ENCODE results near the gene ERN1. TPM values are rescaled to one million over a fixed set of nuclear protein-coding genes. Genes with fewer than 3 reads are reported as not detected.

Gene ERN1
- polyA plus RNA-seq, 1 donor (not counting 4 experiments of a cell fraction or from before 2014, with no cell fraction given) = 7.1 TPM

DNA sequence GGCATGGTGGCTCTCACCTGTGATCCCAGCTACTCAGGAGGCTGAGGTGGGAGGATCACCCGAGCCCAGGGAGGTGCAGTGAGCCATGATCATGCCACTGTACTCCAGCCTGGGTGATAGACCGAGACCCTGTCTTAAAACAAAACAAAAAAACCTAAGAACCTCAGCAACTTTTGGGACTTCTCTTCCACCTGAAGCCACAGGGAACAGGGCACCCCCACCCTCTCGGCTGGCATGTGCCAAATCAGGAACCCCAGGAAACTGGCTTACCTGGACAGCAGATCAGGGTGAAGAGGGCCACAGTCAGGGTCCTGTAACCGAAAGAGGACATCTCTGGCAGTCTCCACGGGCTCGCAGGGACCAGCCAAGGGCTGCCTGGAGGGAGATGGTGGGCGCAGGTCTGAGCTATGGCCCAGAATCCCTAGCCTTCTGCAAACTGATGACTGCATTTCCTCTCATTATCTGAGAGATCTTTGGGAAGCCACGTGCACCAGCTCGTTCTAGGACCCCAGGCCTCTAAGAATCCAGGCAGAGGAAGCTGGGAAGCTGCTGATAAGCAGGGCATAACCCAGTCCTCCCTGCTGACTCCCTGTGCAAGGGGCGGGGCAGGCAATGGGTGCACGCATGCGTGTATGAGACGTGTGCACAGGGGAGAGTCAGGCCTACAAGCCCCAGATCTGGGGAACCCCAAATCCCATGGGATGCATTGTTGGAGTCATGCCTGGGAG lies 123.4 kb downstream of the ERN1 start:
- no peak overlapping the region for H3K27ac ChIP-seq (ENCODE audit: control insufficient read depth, insufficient read depth, low read length)
- no peak for DNase-seq (ENCODE audit: low read depth, low spot score)

DNA sequence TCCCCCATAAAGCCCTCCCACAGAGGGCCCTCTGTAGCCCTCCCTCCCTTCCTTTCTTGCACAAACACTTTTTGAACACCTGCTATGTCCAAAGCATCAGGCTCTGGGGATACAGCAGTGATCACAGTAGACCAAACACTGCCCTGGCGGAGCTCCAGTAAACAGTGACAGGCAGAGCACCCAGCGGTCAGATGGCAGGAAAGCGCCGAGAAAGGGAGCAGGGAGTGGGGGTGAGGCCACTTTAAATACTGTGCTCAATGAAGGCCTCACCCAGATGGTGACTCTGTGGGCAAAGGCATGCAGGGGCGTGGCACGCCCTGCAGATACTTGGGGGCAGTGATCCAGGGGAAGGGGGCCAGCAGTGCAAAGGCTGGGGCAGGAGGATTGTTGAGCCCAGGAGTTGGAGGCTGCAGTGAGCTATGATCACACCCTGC lies 124.2 kb downstream of the ERN1 start:
- Histone ChIP-seq H3K79me2 (ENCODE audit: control insufficient read depth, insufficient read depth, low read length) (no peaks in the 10 kb centered on the region), H3K4me2 (ENCODE audit: control insufficient read depth, extremely low read depth, insufficient read depth, low read depth, low read length) (no peak overlapping the region), H3K4me1 (ENCODE audit: control insufficient read depth, extremely low read depth, insufficient read depth, low read length) (no peaks in the 10 kb centered on the region), H2AFZ (ENCODE audit: control insufficient read depth, low read length) (no peak overlapping the region), H3K9me3 (ENCODE audit: control insufficient read depth, low read depth, low read length) (no peaks in the 10 kb centered on the region), H3K27me3 (ENCODE audit: control insufficient read depth, extremely low read depth, insufficient read depth, low read length) (peaks cover 7% of the 10 kb centered on the region), H3K27ac (ENCODE audit: control insufficient read depth, insufficient read depth, low read length) (no peak overlapping the region), H3K4me3 (ENCODE audit: control insufficient read depth in 2 of 3, extremely low read depth in 1 of 3, insufficient read depth in 2 of 3, low read depth in 1 of 3, low read length in 3 of 3) (no peak overlapping the region), H3K36me3 (ENCODE audit: control insufficient read depth in 2 of 2, extremely low read depth in 1 of 2, insufficient read depth in 2 of 2, low read length in 2 of 2) (no peaks in the 10 kb centered on the region), H3K9me1 (ENCODE audit: control insufficient read depth, extremely low read depth, insufficient read depth, low read length) (no peaks in the 10 kb centered on the region), H3K9ac (ENCODE audit: control insufficient read depth, extremely low read depth, insufficient read depth, low read length) (no peak overlapping the region), H4K20me1 (ENCODE audit: control insufficient read depth, extremely low read depth, insufficient read depth, low read length) (no peaks in the 10 kb centered on the region)
- no peak for TF ChIP-seq EZH2 (IDR thresholded peaks at IDR 0.05; ENCODE audit: low read length)
- TF ChIP-seq, protein P1, sequence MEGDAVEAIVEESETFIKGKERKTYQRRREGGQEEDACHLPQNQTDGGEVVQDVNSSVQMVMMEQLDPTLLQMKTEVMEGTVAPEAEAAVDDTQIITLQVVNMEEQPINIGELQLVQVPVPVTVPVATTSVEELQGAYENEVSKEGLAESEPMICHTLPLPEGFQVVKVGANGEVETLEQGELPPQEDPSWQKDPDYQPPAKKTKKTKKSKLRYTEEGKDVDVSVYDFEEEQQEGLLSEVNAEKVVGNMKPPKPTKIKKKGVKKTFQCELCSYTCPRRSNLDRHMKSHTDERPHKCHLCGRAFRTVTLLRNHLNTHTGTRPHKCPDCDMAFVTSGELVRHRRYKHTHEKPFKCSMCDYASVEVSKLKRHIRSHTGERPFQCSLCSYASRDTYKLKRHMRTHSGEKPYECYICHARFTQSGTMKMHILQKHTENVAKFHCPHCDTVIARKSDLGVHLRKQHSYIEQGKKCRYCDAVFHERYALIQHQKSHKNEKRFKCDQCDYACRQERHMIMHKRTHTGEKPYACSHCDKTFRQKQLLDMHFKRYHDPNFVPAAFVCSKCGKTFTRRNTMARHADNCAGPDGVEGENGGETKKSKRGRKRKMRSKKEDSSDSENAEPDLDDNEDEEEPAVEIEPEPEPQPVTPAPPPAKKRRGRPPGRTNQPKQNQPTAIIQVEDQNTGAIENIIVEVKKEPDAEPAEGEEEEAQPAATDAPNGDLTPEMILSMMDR (optimal IDR thresholded peaks at IDR 0.05 in 1 of 3, IDR thresholded peaks at IDR 0.05 in 1 of 3, conservative IDR thresholded peaks at IDR 0.05 in 1 of 3; ENCODE audit: extremely low read depth in 1 of 3, insufficient read depth in 2 of 3, low read length in 3 of 3) = no peak
- FAIRE-seq = no peak
- dilution Hi-C loops (cut with MboI; ENCODE audit: extremely low pct_ligation_motif_present, low sequenced_read_pairs) = no loop called here
- no peak for DNase-seq (ENCODE audit: low read depth, low spot score)

More for the DNA sequence above, 123.4 kb downstream of the ERN1 start:
- dilution Hi-C loops (cut with MboI; ENCODE audit: extremely low pct_ligation_motif_present, low sequenced_read_pairs) = no loop called here
- no peaks in the 10 kb centered on the region for H3K4me1 ChIP-seq (ENCODE audit: control insufficient read depth, extremely low read depth, insufficient read depth, low read length)
- no peak overlapping the region for H3K4me3 ChIP-seq (ENCODE audit: control insufficient read depth in 2 of 3, extremely low read depth in 1 of 3, insufficient read depth in 2 of 3, low read depth in 1 of 3, low read length in 3 of 3)
- no peaks in the 10 kb centered on the region for H4K20me1 ChIP-seq (ENCODE audit: control insufficient read depth, extremely low read depth, insufficient read depth, low read length)
- no peak for TF ChIP-seq EZH2 (IDR thresholded peaks at IDR 0.05; ENCODE audit: low read length)
- TF ChIP-seq, protein P1 (optimal IDR thresholded peaks at IDR 0.05 in 1 of 3, IDR thresholded peaks at IDR 0.05 in 1 of 3, conservative IDR thresholded peaks at IDR 0.05 in 1 of 3; ENCODE audit: extremely low read depth in 1 of 3, insufficient read depth in 2 of 3, low read length in 3 of 3) = no peak
- no peak for FAIRE-seq
- H2AFZ ChIP-seq (ENCODE audit: control insufficient read depth, low read length) = no peak overlapping the region
- H3K9me1 ChIP-seq (ENCODE audit: control insufficient read depth, extremely low read depth, insufficient read depth, low read length) = no peaks in the 10 kb centered on the region
- no peaks in the 10 kb centered on the region for H3K79me2 ChIP-seq (ENCODE audit: control insufficient read depth, insufficient read depth, low read length)
- no peak overlapping the region for H3K9ac ChIP-seq (ENCODE audit: control insufficient read depth, extremely low read depth, insufficient read depth, low read length)
- H3K4me2 ChIP-seq (ENCODE audit: control insufficient read depth, extremely low read depth, insufficient read depth, low read depth, low read length) = no peak overlapping the region
- no peaks in the 10 kb centered on the region for H3K9me3 ChIP-seq (ENCODE audit: control insufficient read depth, low read depth, low read length)
- peaks cover 7% of the 10 kb centered on the region for H3K27me3 ChIP-seq (ENCODE audit: control insufficient read depth, extremely low read depth, insufficient read depth, low read length)
- no peaks in the 10 kb centered on the region for H3K36me3 ChIP-seq (ENCODE audit: control insufficient read depth in 2 of 2, extremely low read depth in 1 of 2, insufficient read depth in 2 of 2, low read length in 2 of 2)
